Testis (tissue), 2 donors: Measurements from ENCODE around the gene CCDC82.

Experiments used
- CTCF ChIP-seq, 3 experiments: fragments of 450-650 bp in 2 of 3; fragments of 200-600 bp in 1 of 3; sonication (generic) in 1 of 3; IDR thresholded peaks; one replicate each; pipeline ENCODE4 v1.5.1; 2016 to 2019; ENCODE audit warnings: antibody characterized with exemption in 3 of 3, mild to moderate bottlenecking in 2 of 3, moderate library complexity in 1 of 3
- POLR2A ChIP-seq: fragments of 450-650 bp; IDR thresholded peaks from one replicate; pipeline ENCODE4 v1.6.1; 2017; ENCODE audit warnings: antibody characterized with exemption, mild to moderate bottlenecking, moderate library complexity

- no peak for TF ChIP-seq CTCF (IDR thresholded peaks at IDR 0.05)
- TF ChIP-seq POLR2A: no peak
Observed at GRCh38 chr11:96328395-96329010, 61.2 kb downstream of the CCDC82 start.
